GM21526 (cell line): ENCODE results near the gene BICC1.

Source experiments
- ATAC-seq: cut with Tn5 transposase; IDR thresholded peaks from one replicate; pipeline ENCODE4 v1.9.1; 2021; ENCODE audit warnings: moderate library complexity; ENCODE audit not compliant: unreplicated experiment, low FRiP score

BICC1 gene

GRCh38 chr10:58512491-58513187 lies at the start of gene BICC1:
BICC1 (plus strand) TSS chr10:58512872; CDS start chr10:58513144, 272 bp downstream.
- ATAC-seq: no peak

GRCh38 chr10:58464956-58465355 lies 47.7 kb upstream of the BICC1 start:
- ATAC-seq: no peak

GRCh38 chr10:58465629-58466028 lies 47.0 kb upstream of the BICC1 start:
- no peak for ATAC-seq

GRCh38 chr10:58467931-58468635 lies 44.6 kb upstream of the BICC1 start:
- no peak for ATAC-seq

GRCh38 chr10:58473976-58474375 lies 38.7 kb upstream of the BICC1 start:
- ATAC-seq: no peak

- no peak for ATAC-seq
Measured at GRCh38 chr10:58475322-58476277, 37.1 kb upstream of the BICC1 start.

GRCh38 chr10:58477122-58477521 lies 35.5 kb upstream of the BICC1 start:
- no peak for ATAC-seq

GRCh38 chr10:58477902-58478301 lies 34.8 kb upstream of the BICC1 start:
- ATAC-seq: no peak

- no peak for ATAC-seq
Measured at GRCh38 chr10:58479045-58479444, 33.6 kb upstream of the BICC1 start.

GRCh38 chr10:58480321-58480720 lies 32.4 kb upstream of the BICC1 start:
- ATAC-seq: no peak

GRCh38 chr10:58481569-58482109 lies 31.0 kb upstream of the BICC1 start:
- no peak for ATAC-seq

GRCh38 chr10:58486821-58487220 lies 25.9 kb upstream of the BICC1 start:
- ATAC-seq: no peak

GRCh38 chr10:58488921-58489320 lies 23.8 kb upstream of the BICC1 start:
- no peak for ATAC-seq

- no peak for ATAC-seq
Measured at GRCh38 chr10:58502956-58503355, 9.7 kb upstream of the BICC1 start.

GRCh38 chr10:58508316-58508715 lies 4.4 kb upstream of the BICC1 start:
- no peak for ATAC-seq

GRCh38 chr10:58511765-58512490 lies 744 bp upstream of the BICC1 start:
- ATAC-seq: no peak

- no peak for ATAC-seq
Measured at GRCh38 chr10:58513188-58514110, 777 bp downstream of the BICC1 start.

- no peak for ATAC-seq
Measured at GRCh38 chr10:58514111-58514770, 1.6 kb downstream of the BICC1 start.
